ENCODE results near the gene RALGPS1.

DNA sequence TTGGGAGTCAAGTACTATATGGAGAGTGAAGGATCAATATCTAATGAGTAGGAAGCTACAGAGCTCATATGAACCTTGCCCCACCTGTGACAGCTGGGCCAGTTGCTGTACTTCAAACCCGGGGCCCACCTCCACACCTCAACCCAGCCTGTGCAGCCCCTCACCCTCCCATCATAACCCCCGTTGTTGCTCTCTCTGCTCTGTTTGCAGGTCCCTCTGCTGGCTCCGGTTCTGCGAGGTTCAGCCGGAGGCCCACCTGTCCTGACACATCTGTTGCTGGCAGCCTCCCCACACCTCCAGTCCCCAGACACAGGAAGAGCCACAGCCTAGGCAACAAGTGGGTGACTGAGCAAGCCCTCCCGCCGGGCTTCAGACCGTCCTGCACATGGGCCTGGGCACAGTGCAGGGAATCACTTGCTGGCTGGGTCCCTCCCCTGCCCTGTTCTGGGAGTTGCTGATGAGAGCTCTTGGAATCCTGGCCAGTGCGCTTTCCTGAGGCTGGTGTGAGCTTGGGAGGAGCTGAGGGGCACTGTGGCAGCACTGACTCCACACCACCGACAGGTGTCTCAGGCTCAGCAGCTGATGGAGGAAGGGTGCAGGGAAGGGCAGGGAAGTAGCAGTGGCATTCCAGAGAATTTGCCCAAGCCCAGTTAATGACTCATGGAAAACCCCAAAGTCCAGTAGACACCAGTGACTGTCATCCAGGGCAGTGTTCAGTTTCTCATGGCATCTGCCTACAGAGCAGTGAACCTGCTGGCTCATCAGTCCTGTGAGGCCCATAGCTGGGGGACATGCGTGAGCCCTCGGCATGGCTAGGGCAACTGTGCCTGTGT, 280.5 kb downstream of the RALGPS1 start:
- TF ChIP-seq BRCA1 (IDR thresholded peaks at IDR 0.05; ENCODE audit: low read depth, low read length), result no peak
- no peak for TF ChIP-seq EP300 (IDR thresholded peaks at IDR 0.05; ENCODE audit: borderline replicate concordance in 1 of 2, low read depth in 2 of 2, low read length in 2 of 2)
- TF ChIP-seq POLR2A (IDR thresholded peaks at IDR 0.05; ENCODE audit: control extremely low read depth in 1 of 2, low read depth in 2 of 2, low read length in 2 of 2), result no peak
- no peak for TF ChIP-seq BACH1 (IDR thresholded peaks at IDR 0.05; ENCODE audit: low read length)
- TF ChIP-seq YY1 (IDR thresholded peaks at IDR 0.05; ENCODE audit: low read depth, low read length), result no peak

Measured in H1 (cell line).